ENCODE results near the gene LEAP2. TPM values are rescaled to one million over a fixed set of nuclear protein-coding genes. Genes with fewer than 3 reads are reported as not detected.

Gene LEAP2
- total and polyA plus RNA-seq, 10 of the 15 experiments (the other 5 are each of a cell fraction or from before 2014, with no cell fraction given), result 1.9 to 8.8 (median 2.3) TPM

GRCh38 chr5:132877466-132877865 is 4.0 kb downstream of the LEAP2 start (continued):
- TF ChIP-seq, protein P1, sequence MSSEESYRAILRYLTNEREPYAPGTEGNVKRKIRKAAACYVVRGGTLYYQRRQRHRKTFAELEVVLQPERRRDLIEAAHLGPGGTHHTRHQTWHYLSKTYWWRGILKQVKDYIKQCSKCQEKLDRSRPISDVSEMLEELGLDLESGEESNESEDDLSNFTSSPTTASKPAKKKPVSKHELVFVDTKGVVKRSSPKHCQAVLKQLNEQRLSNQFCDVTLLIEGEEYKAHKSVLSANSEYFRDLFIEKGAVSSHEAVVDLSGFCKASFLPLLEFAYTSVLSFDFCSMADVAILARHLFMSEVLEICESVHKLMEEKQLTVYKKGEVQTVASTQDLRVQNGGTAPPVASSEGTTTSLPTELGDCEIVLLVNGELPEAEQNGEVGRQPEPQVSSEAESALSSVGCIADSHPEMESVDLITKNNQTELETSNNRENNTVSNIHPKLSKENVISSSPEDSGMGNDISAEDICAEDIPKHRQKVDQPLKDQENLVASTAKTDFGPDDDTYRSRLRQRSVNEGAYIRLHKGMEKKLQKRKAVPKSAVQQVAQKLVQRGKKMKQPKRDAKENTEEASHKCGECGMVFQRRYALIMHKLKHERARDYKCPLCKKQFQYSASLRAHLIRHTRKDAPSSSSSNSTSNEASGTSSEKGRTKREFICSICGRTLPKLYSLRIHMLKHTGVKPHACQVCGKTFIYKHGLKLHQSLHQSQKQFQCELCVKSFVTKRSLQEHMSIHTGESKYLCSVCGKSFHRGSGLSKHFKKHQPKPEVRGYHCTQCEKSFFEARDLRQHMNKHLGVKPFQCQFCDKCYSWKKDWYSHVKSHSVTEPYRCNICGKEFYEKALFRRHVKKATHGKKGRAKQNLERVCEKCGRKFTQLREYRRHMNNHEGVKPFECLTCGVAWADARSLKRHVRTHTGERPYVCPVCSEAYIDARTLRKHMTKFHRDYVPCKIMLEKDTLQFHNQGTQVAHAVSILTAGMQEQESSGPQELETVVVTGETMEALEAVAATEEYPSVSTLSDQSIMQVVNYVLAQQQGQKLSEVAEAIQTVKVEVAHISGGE (CRISPR knock-in tag; IDR thresholded peaks at IDR 0.05), result no peak
- TF ChIP-seq GABPA (IDR thresholded peaks at IDR 0.05; ENCODE audit: low read depth) (no peak), LARP7 (IDR thresholded peaks at IDR 0.05) (no peak)

- intact Hi-C loops (cut with micrococcal nuclease; ENCODE audit: unreplicated experiment), result no loop called here
- Histone ChIP-seq H3K27ac (ENCODE audit: control insufficient read depth, insufficient read depth) (no peak overlapping the region), H3K79me2 (ENCODE audit: control insufficient read depth, insufficient read depth, low read length) (no peaks in the 10 kb centered on the region), H3K4me2 (ENCODE audit: control insufficient read depth, insufficient read depth) (no peak overlapping the region), H3K4me1 (ENCODE audit: control insufficient read depth, insufficient read depth, low read length) (no peaks in the 10 kb centered on the region), H3K9me3 (replicated peaks; ENCODE audit: control insufficient read depth, insufficient read depth, low read length) (no peaks in the 10 kb centered on the region), H3K27me3 (replicated peaks in 1 of 2; ENCODE audit: control insufficient read depth in 2 of 2, insufficient read depth in 2 of 2, low read length in 1 of 2) (no peaks in the 10 kb centered on the region), H3K9ac (ENCODE audit: control insufficient read depth, insufficient read depth, low read length) (no peak overlapping the region), H4K20me1 (ENCODE audit: control insufficient read depth, insufficient read depth) (no peaks in the 10 kb centered on the region), H2AFZ (ENCODE audit: control insufficient read depth, low read depth, low read length) (no peak overlapping the region), H3K36me3 (ENCODE audit: control insufficient read depth in 2 of 2, insufficient read depth in 2 of 2, low read length in 1 of 2) (peaks cover 2 to 3% of the 10 kb centered on the region in 2 experiments; a peak in 3 of 4 replicates), H3K4me3 (no peak overlapping the region)
- WGBS (ENCODE audit: insufficient coverage, insufficient replicate concordance, low lambda C conversion rate, missing lambda C conversion rate), result 82% methylated on average over 3 of the region's 3 CpGs
- CTCF ChIA-PET, result interaction anchor here (1.0 to 2.1 kb wide), 3 partner anchors 43 to 58 kb away, joined by 3 to 7 read pairs (median 3); partner anchors contain the start of gene SHROOM1
- RAD21 ChIA-PET (ENCODE audit: unreplicated experiment), result no interaction called here
- DNase-seq (ENCODE audit: low read depth, low spot score) (no peak), ATAC-seq (no peak), FAIRE-seq (no peak)
- SMC1A ChIA-PET (ENCODE audit: uncharacterized antibody, unreplicated experiment), result interaction anchor here (2.1 kb wide), 1 partner anchor 11 kb away, joined by 7 read pairs; the partner anchor contains the start of gene UQCRQ
- POLR2A ChIA-PET, result interaction anchor here (0.6 kb wide), 1 partner anchor 14 kb away, joined by 3 read pairs; no protein-coding TSS in a partner anchor
- no peak for TF ChIP-seq STAT3 (IDR thresholded peaks at IDR 0.05; ENCODE audit: low read depth, low read length)
- TF ChIP-seq RUNX3 (IDR thresholded peaks at IDR 0.05; ENCODE audit: low read length), result no peak
- in situ Hi-C loops (cut with MboI), result no loop called here
- BruUV-seq (replicated peaks), result no TSS peak
These were observed 4.5 kb downstream of the LEAP2 start for GRCh38 chr5:132877938-132878337.

Data from GM12878 (cell line).